AG09309 (cell line): ENCODE results near the gene PAM16.

ENCODE experiments used
- DNase-seq: peaks from one replicate; pipeline ENCODE4 v3.0.0-alpha.2; 2010; ENCODE audit warnings: low read depth
- H3K4me3 ChIP-seq: 2 replicates; pipeline ENCODE4 v1.5.1; 2011; ENCODE audit warnings: mild to moderate bottlenecking, low read depth, low read length, moderate library complexity; ENCODE audit not compliant: control insufficient read depth
- CTCF ChIP-seq: IDR thresholded peaks from 2 replicates; pipeline ENCODE4 v1.5.1; 2011; ENCODE audit warnings: mild to moderate bottlenecking, low read depth, low read length, inconsistent platforms; ENCODE audit not compliant: insufficient read depth, control insufficient read depth; ENCODE audit errors: missing control alignments

The PAM16 gene

DNA sequence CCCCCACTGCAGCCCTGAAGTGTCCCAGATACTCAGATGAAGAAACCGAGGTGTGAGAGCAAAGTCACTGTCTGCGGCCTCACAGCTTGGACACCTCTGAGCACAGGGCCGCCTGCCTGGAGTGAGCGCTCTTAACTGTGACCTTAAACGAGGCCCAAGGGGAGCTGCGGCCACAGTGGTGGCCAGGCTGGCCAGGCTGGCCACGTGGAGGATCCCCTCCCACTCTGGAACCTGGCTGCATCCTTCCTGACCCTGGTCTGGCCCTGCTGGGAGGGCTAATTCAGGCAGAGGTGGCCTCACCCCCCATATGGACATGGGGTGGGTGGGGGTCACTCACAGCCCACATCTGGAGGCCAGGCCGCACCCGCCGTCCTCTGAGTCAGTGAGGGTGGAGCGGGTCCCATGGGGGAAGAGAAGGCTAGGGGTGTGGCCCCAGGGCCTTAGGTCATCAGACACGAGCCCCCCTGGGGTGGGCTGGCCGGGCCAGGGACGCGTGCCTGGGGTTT, 27.1 kb upstream of the PAM16 start:
- DNase-seq, result no peak
- TF ChIP-seq CTCF, result no peak
- no peak overlapping the region for H3K4me3 ChIP-seq

GRCh38 chr16:4377573-4378154, 26.5 kb upstream of the PAM16 start:
- no peak overlapping the region for H3K4me3 ChIP-seq
- peak; percentile 7 for TF ChIP-seq CTCF
- DNase-seq, result no peak

DNA sequence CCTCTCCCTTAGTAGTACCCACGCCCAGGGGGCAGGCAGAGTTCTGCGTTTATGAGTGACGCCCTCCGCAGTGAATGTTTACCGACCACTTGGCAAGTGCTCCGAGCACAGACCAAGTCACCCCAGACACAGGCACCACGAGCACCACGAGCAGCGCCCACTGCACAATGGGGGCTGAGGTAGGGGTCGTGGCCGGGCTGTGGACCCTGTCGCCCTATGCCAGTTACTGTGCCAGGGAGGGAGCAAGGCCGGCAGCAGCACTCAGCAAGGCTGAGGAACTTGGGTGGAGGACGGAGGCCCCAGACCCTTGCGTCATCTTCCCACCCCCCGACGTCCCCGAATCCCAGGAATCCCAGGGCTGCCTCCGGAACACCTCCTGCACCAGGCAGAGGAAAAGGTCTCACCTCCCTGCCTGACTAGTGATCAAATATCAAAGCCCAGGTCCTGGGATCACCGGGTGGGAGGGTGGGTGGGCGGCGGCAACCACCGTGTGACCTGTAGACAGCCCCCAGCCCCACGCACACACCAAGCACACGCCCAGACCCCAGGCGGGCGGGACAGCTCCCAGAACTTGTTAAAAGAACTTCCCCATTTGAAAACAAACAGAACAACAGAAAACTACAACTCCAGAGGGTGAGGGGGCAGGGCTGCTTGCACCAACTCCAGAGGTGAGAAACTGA, 25.9 kb upstream of the PAM16 start:
- DNase-seq, result no peak
- peak overlapping the region; percentile 34 for H3K4me3 ChIP-seq
- TF ChIP-seq CTCF, result no peak

DNA sequence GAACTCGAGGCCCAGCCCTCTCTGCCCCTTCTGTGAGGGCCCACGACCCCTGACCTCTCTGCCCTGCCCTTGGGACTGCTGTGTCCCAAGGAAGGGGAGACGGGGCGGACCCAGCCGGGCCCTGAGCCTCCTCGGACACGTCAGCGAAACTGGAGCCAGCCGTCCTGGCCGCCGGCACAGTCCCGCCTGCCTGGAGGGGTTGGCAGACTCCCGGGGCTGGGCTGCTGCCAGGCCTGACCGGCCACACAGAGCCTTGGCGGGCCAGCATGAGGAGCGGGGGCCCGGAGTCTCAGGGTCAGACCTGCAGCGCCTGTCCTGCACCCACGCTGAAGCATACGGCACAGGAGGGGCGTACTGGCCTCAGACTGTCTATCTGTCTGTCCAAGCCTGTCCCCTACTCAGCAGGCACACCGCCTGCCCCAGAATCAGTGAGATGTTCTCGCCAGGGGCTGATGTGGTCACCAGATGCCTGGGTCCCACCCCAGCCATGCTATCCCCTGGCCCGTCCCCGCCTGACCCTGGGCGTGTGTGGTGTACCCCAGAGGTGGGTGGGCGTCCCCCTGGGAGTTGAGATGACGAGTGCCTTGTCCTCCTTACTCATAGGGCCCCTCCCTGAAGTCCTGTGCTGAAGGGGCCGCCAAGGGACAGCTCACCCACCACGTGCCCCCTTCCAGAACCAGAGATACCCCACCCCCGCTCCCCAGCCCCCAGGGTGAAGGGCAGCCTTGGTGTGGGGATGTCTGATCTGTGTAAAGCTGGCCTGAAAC, 25.2 kb upstream of the PAM16 start:
- TF ChIP-seq CTCF, result no peak
- no peak for DNase-seq
- H3K4me3 ChIP-seq, result peak overlapping the region; percentile 36

GRCh38 chr16:4375717-4376116, 24.6 kb upstream of the PAM16 start:
- no peak for TF ChIP-seq CTCF
- H3K4me3 ChIP-seq, result peak overlapping the region; percentile 36
- DNase-seq, result no peak

- no peak for TF ChIP-seq CTCF
- H3K4me3 ChIP-seq, result peak overlapping the region; percentile 99
- peak; percentile 98 for DNase-seq
Observed at GRCh38 chr16:4373909-4374742, 23.0 kb upstream of the PAM16 start.
